Measurements from ENCODE around the gene IFI16. TPM values are rescaled to one million over a fixed set of nuclear protein-coding genes. Genes with fewer than 3 reads are reported as not detected.

The IFI16 gene
- total and polyA plus RNA-seq, 2 donors (not counting 3 experiments of a cell fraction or from before 2014, with no cell fraction given) = 52.8 to 183 TPM

GRCh38 chr1:159058751-159059150 lies 49.0 kb downstream of the IFI16 start:
- intact Hi-C loops (cut with micrococcal nuclease) = no loop called here
- CTCF ChIA-PET = interaction anchor here (1.2 kb wide), 1 partner anchor 963 kb away, joined by 3 read pairs; no protein-coding TSS in a partner anchor

More at GRCh38 chr1:159058751-159059150, 49.0 kb downstream of the IFI16 start:
- no peak overlapping the region for H3K4me3 ChIP-seq (replicated peaks in 1 of 3; ENCODE audit: insufficient read depth in 1 of 3, low read depth in 1 of 3, low read length in 3 of 3)
- no peaks in the 10 kb centered on the region for H3K9me3 ChIP-seq (replicated peaks; ENCODE audit: control insufficient read depth, insufficient read depth, low read length)
- no peaks in the 10 kb centered on the region for H3K9me1 ChIP-seq (replicated peaks; ENCODE audit: control insufficient read depth, extremely low read depth, insufficient read depth, low read length)
- peaks cover 13 to 14% of the 10 kb centered on the region in 2 experiments for H3K36me3 ChIP-seq (ENCODE audit: control insufficient read depth in 2 of 2, extremely low read depth in 1 of 2, insufficient read depth in 2 of 2, low read length in 2 of 2)
- peaks cover 0 to 2% of the 10 kb centered on the region in 2 experiments for H3K27me3 ChIP-seq (ENCODE audit: control insufficient read depth in 2 of 2, insufficient read depth in 2 of 2, low read length in 2 of 2)
- no peak overlapping the region for H3K9ac ChIP-seq (replicated peaks; ENCODE audit: extremely low read depth, insufficient read depth, low read length)
- POLR2A ChIA-PET = no interaction called here
- TF ChIP-seq EZH2 (IDR thresholded peaks at IDR 0.05; ENCODE audit: borderline replicate concordance, low read depth, low read length, severe bottlenecking) (no peak), CTCF (IDR thresholded peaks at IDR 0.05; ENCODE audit: extremely low read depth in 1 of 2, insufficient read depth in 1 of 2, low read depth in 1 of 2, low read length in 2 of 2) (no peak), POLR2AphosphoS5 (IDR thresholded peaks at IDR 0.05; ENCODE audit: insufficient read depth, low read depth, low read length) (no peak), MAX (IDR thresholded peaks at IDR 0.05; ENCODE audit: insufficient read depth, insufficient read length) (no peak), JUN (IDR thresholded peaks at IDR 0.05; ENCODE audit: borderline replicate concordance, insufficient read depth, insufficient read length, low read depth) (no peak)
- dilution Hi-C loops (cut with MboI; ENCODE audit: extremely low pct_ligation_motif_present, low sequenced_read_pairs) = no loop called here
- no peaks in the 10 kb centered on the region for H3K79me2 ChIP-seq (ENCODE audit: control insufficient read depth, insufficient read depth, low read length)
- no peak for FAIRE-seq
- H3K27ac ChIP-seq (ENCODE audit: insufficient read depth, low read depth, low read length) = no peak overlapping the region
- H4K20me1 ChIP-seq (replicated peaks; ENCODE audit: control insufficient read depth, extremely low read depth, insufficient read depth, low read length) = no peaks in the 10 kb centered on the region
- peaks cover 5% of the 10 kb centered on the region for H3K4me1 ChIP-seq (ENCODE audit: control insufficient read depth, extremely low read depth, insufficient read depth, low read length)
- no peak overlapping the region for H2AFZ ChIP-seq (ENCODE audit: low read depth, low read length)
- no peak overlapping the region for H3K4me2 ChIP-seq (ENCODE audit: insufficient read depth, low read length)
- no peak for DNase-seq (ENCODE audit: low read depth, low spot score)
- BruUV-seq (replicated peaks) = no TSS peak

Measured in endothelial cell of umbilical vein (primary cell).